Activated CD8-positive, alpha-beta T cell treated with anti-CD3 and anti-CD28 coated beads for 36 hours (primary cell): ENCODE measurements around the gene RAD51B. TPM values are rescaled to one million over a fixed set of nuclear protein-coding genes. Genes with fewer than 3 reads are reported as not detected.

Experiments
- ATAC-seq: fragments of 200-7000 bp; cut with Tn5 transposase; one replicate; pipeline ENCODE4 v1.10.0; 2021; ENCODE audit warnings: mild to moderate bottlenecking, moderate library complexity
- CTCF ChIA-PET: fragments of 350-600 bp; sonication (Branson Sonifier 250); formaldehyde crosslinking; loops from one replicate; lab custom pipeline; 2021; ENCODE audit warnings: antibody characterized with exemption; lab: Charles Lee
- POLR2A ChIA-PET: fragments of 350-600 bp; sonication (Branson Sonifier 250); formaldehyde crosslinking; loops from one replicate; lab custom pipeline; 2021; ENCODE audit warnings: antibody characterized with exemption; lab: Charles Lee
- DNase-seq: peaks from one replicate; pipeline ENCODE4 v3.0.0-alpha.2; 2020
- H3K27ac Mint-ChIP-seq: one replicate; pipeline ENCODE4 v1.8.0; 2021; ENCODE audit warnings: mild to moderate bottlenecking, mixed read lengths
- H3K27me3 Mint-ChIP-seq: one replicate; pipeline ENCODE4 v1.8.0; 2021; ENCODE audit warnings: mixed read lengths
- H3K36me3 Mint-ChIP-seq: one replicate; pipeline ENCODE4 v1.8.0; 2021; ENCODE audit warnings: low read depth, mixed read lengths
- H3K4me1 Mint-ChIP-seq: one replicate; pipeline ENCODE4 v1.8.0; 2021; ENCODE audit warnings: low read depth, mixed read lengths
- H3K4me3 Mint-ChIP-seq: one replicate; pipeline ENCODE4 v1.8.0; 2021; ENCODE audit warnings: mild to moderate bottlenecking, moderate library complexity, mixed read lengths
- H3K9me3 Mint-ChIP-seq: one replicate; pipeline ENCODE4 v1.8.0; 2021; ENCODE audit warnings: mixed read lengths
- intact Hi-C: fragments of 100-400 bp; cut with micrococcal nuclease; formaldehyde crosslinking; loops from one replicate; pipeline ENCODE4 v1.10.0; 2022
- total RNA-seq, 2 experiments: library from RNA; stranded (reverse); gene quantifications; one replicate each; pipeline ENCODE4 v1.2.3, GENCODE V29; 2021
- TF ChIP-seq, protein P1 (sequence below): fragments of 200-600 bp; IDR thresholded peaks from one replicate; pipeline ENCODE4 v1.8.0; 2022; ENCODE audit warnings: antibody characterized with exemption, mild to moderate bottlenecking

RAD51B gene
- total RNA-seq, 2 experiments from 2014 or later, result 38.2 to 40.6 TPM

DNA sequence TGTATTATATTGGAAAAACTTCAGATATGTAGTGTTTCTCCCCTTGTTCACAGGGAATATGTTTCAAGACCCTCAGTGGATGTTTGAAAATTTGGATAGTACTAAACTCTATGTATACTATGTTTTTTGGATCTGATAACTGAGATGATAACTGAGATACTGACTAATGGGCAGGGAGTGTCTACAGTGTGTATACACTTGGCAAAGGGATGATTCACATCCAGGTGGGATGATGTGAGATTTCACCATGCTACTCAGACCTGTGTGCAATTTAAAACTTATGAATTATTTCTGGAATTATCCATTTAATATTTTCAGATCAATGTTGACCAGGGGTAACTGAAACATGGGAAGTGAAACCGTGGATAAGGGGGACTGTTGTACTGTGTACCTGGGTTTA lies 13.8 kb downstream of the RAD51B start:
- H3K9me3 Mint-ChIP-seq, result peaks cover 1% of the 10 kb centered on the region
- no peak overlapping the region for H3K27ac Mint-ChIP-seq
- H3K4me3 Mint-ChIP-seq, result no peak overlapping the region
- no peak for ATAC-seq
- peaks cover 13% of the 10 kb centered on the region for H3K36me3 Mint-ChIP-seq
- CTCF ChIA-PET, result interaction anchor here (1.4 kb wide), 1 partner anchor 1011 kb away, joined by 3 read pairs; no protein-coding TSS in a partner anchor
- no peak for DNase-seq
- POLR2A ChIA-PET, result no interaction called here
- TF ChIP-seq, protein P1, sequence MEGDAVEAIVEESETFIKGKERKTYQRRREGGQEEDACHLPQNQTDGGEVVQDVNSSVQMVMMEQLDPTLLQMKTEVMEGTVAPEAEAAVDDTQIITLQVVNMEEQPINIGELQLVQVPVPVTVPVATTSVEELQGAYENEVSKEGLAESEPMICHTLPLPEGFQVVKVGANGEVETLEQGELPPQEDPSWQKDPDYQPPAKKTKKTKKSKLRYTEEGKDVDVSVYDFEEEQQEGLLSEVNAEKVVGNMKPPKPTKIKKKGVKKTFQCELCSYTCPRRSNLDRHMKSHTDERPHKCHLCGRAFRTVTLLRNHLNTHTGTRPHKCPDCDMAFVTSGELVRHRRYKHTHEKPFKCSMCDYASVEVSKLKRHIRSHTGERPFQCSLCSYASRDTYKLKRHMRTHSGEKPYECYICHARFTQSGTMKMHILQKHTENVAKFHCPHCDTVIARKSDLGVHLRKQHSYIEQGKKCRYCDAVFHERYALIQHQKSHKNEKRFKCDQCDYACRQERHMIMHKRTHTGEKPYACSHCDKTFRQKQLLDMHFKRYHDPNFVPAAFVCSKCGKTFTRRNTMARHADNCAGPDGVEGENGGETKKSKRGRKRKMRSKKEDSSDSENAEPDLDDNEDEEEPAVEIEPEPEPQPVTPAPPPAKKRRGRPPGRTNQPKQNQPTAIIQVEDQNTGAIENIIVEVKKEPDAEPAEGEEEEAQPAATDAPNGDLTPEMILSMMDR, result no peak
- no peaks in the 10 kb centered on the region for H3K4me1 Mint-ChIP-seq
- no peaks in the 10 kb centered on the region for H3K27me3 Mint-ChIP-seq
- intact Hi-C loops, result no loop called here

DNA sequence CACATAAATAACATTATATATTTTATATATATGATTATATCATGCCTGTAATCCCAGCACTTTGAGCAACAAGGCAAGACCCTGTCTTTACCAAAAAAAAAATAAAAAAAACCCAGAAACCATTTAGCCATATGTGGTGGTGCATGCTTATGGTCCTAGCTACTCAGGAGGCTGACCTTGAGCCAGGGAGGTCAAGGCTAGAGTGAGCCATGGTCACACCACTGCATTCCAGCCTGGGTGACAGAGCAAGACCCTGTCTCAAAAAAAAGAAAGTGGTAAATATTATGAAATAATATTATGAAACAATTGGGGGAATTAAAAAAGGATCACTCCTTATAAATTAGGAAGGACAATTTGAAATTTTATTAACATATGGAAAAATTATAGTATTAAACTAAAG lies 16.0 kb downstream of the RAD51B start:
- H3K4me1 Mint-ChIP-seq, result no peaks in the 10 kb centered on the region
- no peaks in the 10 kb centered on the region for H3K27me3 Mint-ChIP-seq
- no peak overlapping the region for H3K27ac Mint-ChIP-seq
- TF ChIP-seq, protein P1, result no peak
- no peak for ATAC-seq
- H3K9me3 Mint-ChIP-seq, result no peaks in the 10 kb centered on the region
- ChIA-PET CTCF (interaction anchor here (0.7 to 1.4 kb wide), 3 partner anchors 13 to 226 kb away, joined by 3 to 9 read pairs (median 4); no protein-coding TSS in a partner anchor), POLR2A (interaction anchor here (0.6 kb wide), 1 partner anchor 337 kb away, joined by 5 read pairs; no protein-coding TSS in a partner anchor)
- no peak overlapping the region for H3K4me3 Mint-ChIP-seq
- intact Hi-C loops, result no loop called here
- peaks cover 7% of the 10 kb centered on the region for H3K36me3 Mint-ChIP-seq
- DNase-seq, result no peak

GRCh38 chr14:67837011-67837624 lies 17.5 kb downstream of the RAD51B start:
- intact Hi-C loops, result no loop called here
- ATAC-seq (no peak), DNase-seq (peak; percentile 61)
- H3K4me1 Mint-ChIP-seq, result no peaks in the 10 kb centered on the region
- no peaks in the 10 kb centered on the region for H3K27me3 Mint-ChIP-seq
- H3K36me3 Mint-ChIP-seq, result peaks cover 7% of the 10 kb centered on the region
- ChIA-PET POLR2A (interaction anchor here (0.5 to 1.2 kb wide), 3 partner anchors 21 to 384 kb away, joined by 3 to 4 read pairs (median 3); partner anchors contain the start of gene ZFYVE26), CTCF (interaction anchor here (0.6 to 2.1 kb wide), 17 partner anchors 11 to 980 kb away, joined by 3 to 10 read pairs (median 4); no protein-coding TSS in a partner anchor)
- no peaks in the 10 kb centered on the region for H3K9me3 Mint-ChIP-seq
- H3K27ac Mint-ChIP-seq, result no peak overlapping the region
- H3K4me3 Mint-ChIP-seq, result no peak overlapping the region
- TF ChIP-seq, protein P1, result peak; percentile 58

DNA sequence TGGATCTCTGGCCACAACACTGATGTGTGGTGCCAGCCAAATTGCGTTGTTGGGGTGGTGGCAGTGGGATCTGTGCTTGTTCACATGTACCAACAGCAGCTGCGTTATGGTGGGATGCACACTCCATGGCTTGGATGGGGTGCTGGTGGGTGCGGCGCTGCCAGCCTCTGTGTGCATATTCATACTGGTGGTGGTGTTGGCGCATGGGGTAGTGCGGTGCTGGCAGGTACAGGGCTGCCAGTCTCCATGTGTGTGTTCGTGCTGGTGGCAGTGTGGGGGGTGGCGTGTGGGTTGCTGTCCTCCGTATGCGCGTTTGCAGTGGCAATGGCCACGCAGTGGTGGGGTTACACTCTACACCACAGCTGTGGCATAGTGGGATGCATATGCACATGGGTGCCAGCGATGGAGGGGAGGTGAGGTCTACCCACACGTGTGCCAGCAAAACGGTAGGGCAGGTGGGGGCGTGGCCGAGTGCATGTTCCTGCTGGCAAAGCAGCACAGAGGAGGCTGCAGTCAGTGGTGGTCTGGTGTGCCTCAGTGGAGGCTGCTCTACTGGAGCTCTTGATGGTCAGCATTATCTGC lies 26.5 kb downstream of the RAD51B start:
- peaks cover 33% of the 10 kb centered on the region for H3K36me3 Mint-ChIP-seq
- no peak overlapping the region for H3K27ac Mint-ChIP-seq
- peaks cover 7% of the 10 kb centered on the region for H3K9me3 Mint-ChIP-seq
- peaks cover 2% of the 10 kb centered on the region for H3K4me1 Mint-ChIP-seq
- intact Hi-C loops, result no loop called here
- CTCF ChIA-PET, result no interaction called here
- TF ChIP-seq, protein P1, result no peak
- no peak for ATAC-seq
- H3K27me3 Mint-ChIP-seq, result no peaks in the 10 kb centered on the region
- no peak overlapping the region for H3K4me3 Mint-ChIP-seq
- POLR2A ChIA-PET, result no interaction called here
- no peak for DNase-seq
